Measurements from ENCODE around the gene HABP4.

Gene HABP4

DNA sequence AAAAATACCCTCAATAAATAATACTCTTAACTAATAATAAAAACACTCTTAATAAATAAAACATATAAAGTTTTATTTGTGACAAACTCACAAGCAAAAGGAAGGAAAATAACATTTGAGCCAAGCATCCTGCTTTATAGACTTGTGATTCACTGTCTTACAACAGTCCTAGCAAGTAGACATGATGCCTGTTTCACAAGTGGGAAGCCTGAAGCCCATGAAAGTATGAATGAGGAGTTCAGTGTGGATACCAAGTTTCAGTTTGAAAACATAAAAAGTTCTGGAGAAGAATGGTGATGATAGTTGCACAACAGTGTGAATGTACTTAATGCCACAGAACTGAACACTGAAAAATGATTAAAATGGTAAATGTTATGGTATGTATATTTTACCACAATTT, 10.9 kb downstream of the HABP4 start:
- Histone ChIP-seq H3K9me3 (ENCODE audit: control insufficient read depth, low read length) (no peaks in the 10 kb centered on the region), H3K36me3 (ENCODE audit: control insufficient read depth, insufficient read depth, low read length) (peaks cover 3% of the 10 kb centered on the region), H3K27me3 (ENCODE audit: control insufficient read depth, insufficient read depth, low read length) (no peaks in the 10 kb centered on the region), H3K4me1 (ENCODE audit: control insufficient read depth, insufficient read depth, low read length) (no peaks in the 10 kb centered on the region), H3K4me3 (ENCODE audit: low read length) (no peak overlapping the region), H3K9ac (ENCODE audit: low read length) (no peak overlapping the region)

GRCh38 chr9:96461336-96461735, 11.4 kb downstream of the HABP4 start:
- peaks cover 3% of the 10 kb centered on the region for H3K36me3 ChIP-seq (ENCODE audit: control insufficient read depth, insufficient read depth, low read length)
- no peak overlapping the region for H3K4me3 ChIP-seq (ENCODE audit: low read length)
- H3K4me1 ChIP-seq (ENCODE audit: control insufficient read depth, insufficient read depth, low read length) = no peaks in the 10 kb centered on the region
- H3K9ac ChIP-seq (ENCODE audit: low read length) = no peak overlapping the region
- no peaks in the 10 kb centered on the region for H3K9me3 ChIP-seq (ENCODE audit: control insufficient read depth, low read length)
- no peaks in the 10 kb centered on the region for H3K27me3 ChIP-seq (ENCODE audit: control insufficient read depth, insufficient read depth, low read length)

GRCh38 chr9:96462541-96462940, 12.6 kb downstream of the HABP4 start:
- Histone ChIP-seq H3K9me3 (ENCODE audit: control insufficient read depth, low read length) (no peaks in the 10 kb centered on the region), H3K9ac (ENCODE audit: low read length) (no peak overlapping the region), H3K4me1 (ENCODE audit: control insufficient read depth, insufficient read depth, low read length) (no peaks in the 10 kb centered on the region), H3K27me3 (ENCODE audit: control insufficient read depth, insufficient read depth, low read length) (no peaks in the 10 kb centered on the region), H3K4me3 (ENCODE audit: low read length) (no peak overlapping the region), H3K36me3 (ENCODE audit: control insufficient read depth, insufficient read depth, low read length) (peaks cover 3% of the 10 kb centered on the region)

- no peaks in the 10 kb centered on the region for H3K4me1 ChIP-seq (ENCODE audit: control insufficient read depth, insufficient read depth, low read length)
- no peaks in the 10 kb centered on the region for H3K9me3 ChIP-seq (ENCODE audit: control insufficient read depth, low read length)
Measured at GRCh38 chr9:96464426-96464825, 14.5 kb downstream of the HABP4 start.

GRCh38 chr9:96467784-96468183, 17.8 kb downstream of the HABP4 start:
- H3K4me1 ChIP-seq (ENCODE audit: control insufficient read depth, insufficient read depth, low read length) = no peaks in the 10 kb centered on the region
- H3K36me3 ChIP-seq (ENCODE audit: control insufficient read depth, insufficient read depth, low read length) = no peaks in the 10 kb centered on the region
- no peaks in the 10 kb centered on the region for H3K27me3 ChIP-seq (ENCODE audit: control insufficient read depth, insufficient read depth, low read length)
- H3K4me3 ChIP-seq (ENCODE audit: low read length) = no peak overlapping the region
- no peak overlapping the region for H3K9ac ChIP-seq (ENCODE audit: low read length)
- no peaks in the 10 kb centered on the region for H3K9me3 ChIP-seq (ENCODE audit: control insufficient read depth, low read length)

More at GRCh38 chr9:96464426-96464825, 14.5 kb downstream of the HABP4 start:
- H3K27me3 ChIP-seq (ENCODE audit: control insufficient read depth, insufficient read depth, low read length) = no peaks in the 10 kb centered on the region
- no peak overlapping the region for H3K9ac ChIP-seq (ENCODE audit: low read length)
- peaks cover 3% of the 10 kb centered on the region for H3K36me3 ChIP-seq (ENCODE audit: control insufficient read depth, insufficient read depth, low read length)
- H3K4me3 ChIP-seq (ENCODE audit: low read length) = no peak overlapping the region

DNA sequence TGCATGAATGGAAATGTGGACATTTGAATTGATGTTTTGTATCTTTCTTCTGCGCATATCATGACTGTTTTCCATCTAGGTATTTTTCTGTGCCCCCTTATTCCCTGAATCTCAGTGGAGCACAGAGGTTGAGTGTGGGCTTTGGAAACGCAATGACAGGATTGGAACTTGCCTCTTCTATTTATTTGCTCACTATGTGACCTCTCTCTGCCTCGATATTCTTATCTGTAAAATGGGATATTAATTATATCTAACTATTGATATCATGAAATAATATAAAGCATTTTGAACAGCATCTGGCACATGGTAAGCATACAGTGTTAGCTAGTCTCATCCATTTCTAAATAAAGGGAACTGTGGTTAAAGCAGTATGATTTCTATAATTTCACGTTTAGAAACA, 26.0 kb downstream of the HABP4 start:
- H3K9me3 ChIP-seq (ENCODE audit: control insufficient read depth, low read length) = no peaks in the 10 kb centered on the region
- no peak overlapping the region for H3K4me3 ChIP-seq (ENCODE audit: low read length)
- H3K9ac ChIP-seq (ENCODE audit: low read length) = no peak overlapping the region
- H3K36me3 ChIP-seq (ENCODE audit: control insufficient read depth, insufficient read depth, low read length) = no peaks in the 10 kb centered on the region
- H3K27me3 ChIP-seq (ENCODE audit: control insufficient read depth, insufficient read depth, low read length) = no peaks in the 10 kb centered on the region
- no peaks in the 10 kb centered on the region for H3K4me1 ChIP-seq (ENCODE audit: control insufficient read depth, insufficient read depth, low read length)

- H3K4me1 ChIP-seq (ENCODE audit: control insufficient read depth, insufficient read depth, low read length) = no peaks in the 10 kb centered on the region
- H3K36me3 ChIP-seq (ENCODE audit: control insufficient read depth, insufficient read depth, low read length) = no peaks in the 10 kb centered on the region
- H3K9ac ChIP-seq (ENCODE audit: low read length) = no peak overlapping the region
- H3K4me3 ChIP-seq (ENCODE audit: low read length) = no peak overlapping the region
- no peaks in the 10 kb centered on the region for H3K27me3 ChIP-seq (ENCODE audit: control insufficient read depth, insufficient read depth, low read length)
- no peaks in the 10 kb centered on the region for H3K9me3 ChIP-seq (ENCODE audit: control insufficient read depth, low read length)
Measured at GRCh38 chr9:96476591-96476990, 26.6 kb downstream of the HABP4 start.

DNA sequence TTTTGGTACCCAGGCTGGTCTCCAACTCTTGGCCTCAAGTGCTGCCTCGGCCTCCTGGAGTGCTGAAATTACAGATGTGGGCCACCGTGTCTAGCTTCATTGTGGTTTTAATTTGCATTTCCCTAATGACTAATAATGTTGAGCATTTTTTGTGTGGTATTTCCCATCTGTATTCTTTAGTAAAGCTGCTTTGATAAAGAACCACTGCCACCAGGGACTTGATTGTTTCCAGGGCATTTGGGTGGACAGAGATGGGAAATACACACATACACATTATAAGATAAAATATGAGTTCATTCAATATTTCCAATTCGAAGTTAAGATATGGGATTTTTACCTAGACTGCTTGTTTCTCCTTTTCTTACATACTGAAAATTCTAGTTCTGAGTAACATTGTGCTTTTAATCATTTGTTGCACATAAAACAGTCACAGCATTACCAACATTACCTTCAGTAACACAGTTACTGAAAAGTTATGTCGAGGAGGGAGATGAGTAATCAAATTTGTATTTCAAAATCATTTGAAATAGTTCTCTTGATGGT, 28.9 kb downstream of the HABP4 start:
- Histone ChIP-seq H3K9ac (ENCODE audit: low read length) (no peak overlapping the region), H3K4me3 (ENCODE audit: low read length) (no peak overlapping the region), H3K27me3 (ENCODE audit: control insufficient read depth, insufficient read depth, low read length) (no peaks in the 10 kb centered on the region), H3K4me1 (ENCODE audit: control insufficient read depth, insufficient read depth, low read length) (no peaks in the 10 kb centered on the region), H3K36me3 (ENCODE audit: control insufficient read depth, insufficient read depth, low read length) (no peaks in the 10 kb centered on the region), H3K9me3 (ENCODE audit: control insufficient read depth, low read length) (no peaks in the 10 kb centered on the region)

DNA sequence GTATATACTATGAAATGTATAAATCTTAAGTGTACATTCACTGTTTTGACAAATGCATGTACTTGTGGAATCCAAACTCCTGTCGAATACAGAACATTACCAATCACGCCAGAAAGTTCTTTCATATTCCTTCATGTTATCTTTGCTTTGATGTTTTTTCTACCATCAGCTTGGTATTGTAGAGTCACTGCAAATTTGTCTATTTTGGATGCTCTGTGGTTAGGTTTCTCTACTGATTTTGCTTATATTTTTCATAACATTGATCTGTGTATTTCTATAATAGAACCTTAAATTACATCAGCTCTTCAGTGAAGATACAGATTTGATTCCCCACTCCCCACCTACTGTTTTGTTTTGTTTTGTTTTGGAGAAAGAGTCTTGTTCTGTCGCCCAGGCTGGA, 30.8 kb downstream of the HABP4 start:
- no peak overlapping the region for H3K4me3 ChIP-seq (ENCODE audit: low read length)
- no peaks in the 10 kb centered on the region for H3K36me3 ChIP-seq (ENCODE audit: control insufficient read depth, insufficient read depth, low read length)
- no peaks in the 10 kb centered on the region for H3K9me3 ChIP-seq (ENCODE audit: control insufficient read depth, low read length)
- no peak overlapping the region for H3K9ac ChIP-seq (ENCODE audit: low read length)
- H3K4me1 ChIP-seq (ENCODE audit: control insufficient read depth, insufficient read depth, low read length) = no peaks in the 10 kb centered on the region
- H3K27me3 ChIP-seq (ENCODE audit: control insufficient read depth, insufficient read depth, low read length) = no peaks in the 10 kb centered on the region

- H3K36me3 ChIP-seq (ENCODE audit: control insufficient read depth, insufficient read depth, low read length) = no peaks in the 10 kb centered on the region
- no peak overlapping the region for H3K9ac ChIP-seq (ENCODE audit: low read length)
- H3K4me1 ChIP-seq (ENCODE audit: control insufficient read depth, insufficient read depth, low read length) = peaks cover 15% of the 10 kb centered on the region
- H3K27me3 ChIP-seq (ENCODE audit: control insufficient read depth, insufficient read depth, low read length) = no peaks in the 10 kb centered on the region
- no peak overlapping the region for H3K4me3 ChIP-seq (ENCODE audit: low read length)
- no peaks in the 10 kb centered on the region for H3K9me3 ChIP-seq (ENCODE audit: control insufficient read depth, low read length)
Measured at GRCh38 chr9:96482476-96482875, 32.5 kb downstream of the HABP4 start.

DNA sequence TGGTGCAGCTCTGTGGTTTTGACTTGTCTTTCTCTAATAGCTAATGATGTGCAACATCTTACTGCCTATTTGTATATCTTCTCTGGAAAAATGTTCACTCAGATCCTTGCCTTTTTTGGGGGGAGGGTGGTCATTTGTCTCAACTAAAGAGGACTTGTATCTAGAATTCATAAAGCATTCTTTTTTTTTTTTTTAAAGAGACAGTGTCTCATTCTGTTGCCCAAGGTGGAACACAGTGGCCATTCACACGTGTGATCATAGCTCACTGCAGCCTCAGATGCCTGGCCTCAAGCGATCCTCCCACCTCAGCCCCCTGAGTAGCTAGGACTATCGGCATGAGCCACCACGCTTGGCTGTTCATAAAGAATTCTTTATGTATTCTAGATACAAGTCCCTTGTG, 33.2 kb downstream of the HABP4 start:
- H3K9me3 ChIP-seq (ENCODE audit: control insufficient read depth, low read length) = no peaks in the 10 kb centered on the region
- no peak overlapping the region for H3K4me3 ChIP-seq (ENCODE audit: low read length)
- H3K9ac ChIP-seq (ENCODE audit: low read length) = no peak overlapping the region
- H3K36me3 ChIP-seq (ENCODE audit: control insufficient read depth, insufficient read depth, low read length) = no peaks in the 10 kb centered on the region
- peaks cover 22% of the 10 kb centered on the region for H3K4me1 ChIP-seq (ENCODE audit: control insufficient read depth, insufficient read depth, low read length)
- no peaks in the 10 kb centered on the region for H3K27me3 ChIP-seq (ENCODE audit: control insufficient read depth, insufficient read depth, low read length)

DNA sequence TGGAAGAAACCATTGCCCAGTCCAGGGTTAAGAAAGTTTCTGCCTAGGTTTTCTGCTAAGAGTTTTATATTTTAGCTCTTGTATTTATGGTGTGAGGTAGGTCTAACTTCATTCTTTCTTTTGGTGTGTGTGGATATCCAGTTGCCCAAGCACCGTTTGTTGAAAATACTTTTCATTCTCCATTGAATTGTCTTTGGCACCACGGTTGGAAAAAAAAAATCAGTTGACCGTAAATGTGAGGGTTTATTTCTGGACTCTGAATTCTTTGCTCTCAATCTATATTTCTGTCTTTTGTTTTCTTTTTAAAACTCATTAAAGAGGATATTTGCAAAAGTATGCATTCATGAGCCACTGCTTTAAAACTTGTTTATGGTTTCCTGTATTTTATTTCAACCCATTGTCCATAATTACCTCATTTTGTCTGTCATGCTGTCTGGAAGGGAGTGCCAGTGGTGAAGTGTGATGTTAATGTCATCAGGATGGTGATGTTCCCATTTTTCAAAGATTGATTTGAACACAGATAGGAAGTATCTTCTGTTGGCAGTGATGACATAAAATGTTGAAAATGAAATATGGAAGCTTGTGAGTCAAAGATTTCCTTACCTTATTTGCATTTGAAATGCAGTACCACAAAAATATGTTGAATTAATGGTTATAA, 33.9 kb downstream of the HABP4 start:
- Histone ChIP-seq H3K9me3 (ENCODE audit: control insufficient read depth, low read length) (no peaks in the 10 kb centered on the region), H3K36me3 (ENCODE audit: control insufficient read depth, insufficient read depth, low read length) (no peaks in the 10 kb centered on the region), H3K27me3 (ENCODE audit: control insufficient read depth, insufficient read depth, low read length) (no peaks in the 10 kb centered on the region), H3K9ac (ENCODE audit: low read length) (no peak overlapping the region), H3K4me3 (ENCODE audit: low read length) (no peak overlapping the region), H3K4me1 (ENCODE audit: control insufficient read depth, insufficient read depth, low read length) (peaks cover 23% of the 10 kb centered on the region)

DNA sequence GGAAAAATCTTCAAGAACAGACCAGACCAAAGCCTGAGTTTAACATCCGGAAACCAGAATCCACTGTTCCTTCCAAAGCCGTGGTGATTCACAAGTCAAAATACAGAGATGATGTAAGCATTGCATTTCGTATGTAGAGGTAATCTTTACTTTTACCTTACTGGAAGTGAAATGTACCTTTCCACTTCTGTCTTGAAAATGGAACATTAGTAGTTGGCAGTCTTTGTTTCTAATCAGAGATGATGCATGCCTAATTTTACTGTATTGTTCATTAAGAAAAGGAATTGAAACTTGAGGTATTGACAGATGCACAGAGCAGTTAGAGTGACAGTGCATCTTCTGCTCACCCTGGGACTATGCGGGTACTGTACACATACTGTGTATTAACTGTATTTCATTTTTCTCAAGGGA, 34.6 kb downstream of the HABP4 start:
- Histone ChIP-seq H3K4me3 (ENCODE audit: low read length) (no peak overlapping the region), H3K4me1 (ENCODE audit: control insufficient read depth, insufficient read depth, low read length) (peaks cover 23% of the 10 kb centered on the region), H3K9ac (ENCODE audit: low read length) (no peak overlapping the region), H3K9me3 (ENCODE audit: control insufficient read depth, low read length) (no peaks in the 10 kb centered on the region), H3K27me3 (ENCODE audit: control insufficient read depth, insufficient read depth, low read length) (no peaks in the 10 kb centered on the region), H3K36me3 (ENCODE audit: control insufficient read depth, insufficient read depth, low read length) (no peaks in the 10 kb centered on the region)

All from mucosa of stomach (tissue), 1 donor.